Skeletal muscle satellite cell (primary cell): ENCODE measurements around the gene CCR7. TPM values are rescaled to one million over a fixed set of nuclear protein-coding genes. Genes with fewer than 3 reads are reported as not detected.

Experiments
- H3K27me3 ChIP-seq: 2 replicates; pipeline ENCODE4 v1.7.0; 2013; ENCODE audit warnings: low read length; ENCODE audit not compliant: control insufficient read depth, insufficient read depth
- H3K36me3 ChIP-seq: 2 replicates; pipeline ENCODE4 v1.7.0; 2013; ENCODE audit warnings: mild to moderate bottlenecking, control low read depth, low read length; ENCODE audit not compliant: insufficient read depth
- H3K4me1 ChIP-seq: 2 replicates; pipeline ENCODE4 v1.7.0; 2013; ENCODE audit warnings: low read length; ENCODE audit not compliant: control insufficient read depth, insufficient read depth
- H3K4me2 ChIP-seq: 2 replicates; pipeline ENCODE4 v1.7.0; 2013; ENCODE audit warnings: mild to moderate bottlenecking, low read length
- H3K4me3 ChIP-seq: 2 replicates; pipeline ENCODE4 v1.7.0; 2013; ENCODE audit warnings: low read length
- H3K9ac ChIP-seq: 2 replicates; pipeline ENCODE4 v1.7.0; 2013; ENCODE audit warnings: mild to moderate bottlenecking, low read depth, low read length, moderate library complexity
- H3K9me3 ChIP-seq: replicated peaks from 2 replicates; pipeline ENCODE4 v1.7.0; 2013; ENCODE audit warnings: mild to moderate bottlenecking, control low read depth, low read length
- total RNA-seq: library from RNA; depleted of rRNA; stranded (reverse); fragments of >200 nt; gene quantifications from 2 replicates; pipeline ENCODE4 v1.2.3, GENCODE V29; 2012; rRNA removed

The CCR7 gene, protein sequence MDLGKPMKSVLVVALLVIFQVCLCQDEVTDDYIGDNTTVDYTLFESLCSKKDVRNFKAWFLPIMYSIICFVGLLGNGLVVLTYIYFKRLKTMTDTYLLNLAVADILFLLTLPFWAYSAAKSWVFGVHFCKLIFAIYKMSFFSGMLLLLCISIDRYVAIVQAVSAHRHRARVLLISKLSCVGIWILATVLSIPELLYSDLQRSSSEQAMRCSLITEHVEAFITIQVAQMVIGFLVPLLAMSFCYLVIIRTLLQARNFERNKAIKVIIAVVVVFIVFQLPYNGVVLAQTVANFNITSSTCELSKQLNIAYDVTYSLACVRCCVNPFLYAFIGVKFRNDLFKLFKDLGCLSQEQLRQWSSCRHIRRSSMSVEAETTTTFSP
- 0.25 and 0.66 TPM in 2 replicates for total RNA-seq

DNA sequence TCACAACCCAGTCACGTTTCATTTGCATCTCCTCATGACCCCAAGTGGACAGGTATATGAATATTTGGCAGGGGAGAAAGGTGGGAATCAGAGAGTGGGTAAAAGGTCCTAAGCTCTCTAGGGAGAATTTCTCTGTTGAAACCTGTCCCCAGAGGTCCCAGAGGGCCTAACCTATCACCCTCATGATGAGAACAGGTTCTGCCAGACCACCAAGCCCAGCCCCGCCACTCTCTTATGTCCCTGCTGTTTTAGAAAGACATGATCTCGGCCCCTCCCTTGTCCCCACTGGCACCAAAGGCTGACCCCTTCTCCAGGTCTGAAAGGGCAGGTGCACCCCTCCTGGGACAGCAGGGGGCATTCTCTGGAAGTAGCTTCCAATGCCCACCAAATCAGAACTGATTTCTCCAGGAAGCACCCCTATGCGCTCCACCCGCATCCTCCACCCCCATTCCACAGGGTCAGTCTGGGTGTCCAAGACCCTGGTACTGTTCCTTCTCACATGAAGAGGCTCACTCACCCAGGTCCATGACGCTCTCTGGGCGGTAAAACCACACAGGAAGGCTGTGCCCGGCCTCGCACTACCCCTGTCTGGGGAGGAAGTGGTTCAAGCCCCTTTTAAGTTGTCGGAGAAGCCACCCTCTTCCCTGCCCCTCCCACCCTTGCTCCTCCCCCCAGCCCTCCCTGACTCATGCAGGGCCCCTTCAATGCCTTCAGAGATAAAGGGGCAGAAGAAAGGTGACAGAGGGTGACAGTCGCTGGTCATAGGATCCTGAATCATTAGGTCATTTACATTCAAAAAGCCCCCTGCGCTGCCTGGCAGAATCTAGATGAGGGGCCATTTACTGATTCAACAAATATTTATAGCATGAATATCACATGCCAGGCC is at the start of gene CCR7:
Gene CCR7, minus strand, starts transcription at position 590 of the 886 bp plus-strand sequence. Its CDS starts 63 bp downstream, at position 527.
- Histone ChIP-seq H3K4me3 (no peak within 1 kb of the TSS), H3K27me3 (peaks cover 30% of the 10 kb centered on the region), H3K9ac (no peak within 1 kb of the TSS), H3K9me3 (peaks cover 4% of the 10 kb centered on the region), H3K4me1 (peaks cover 10% of the 10 kb centered on the region), H3K4me2 (no peak within 1 kb of the TSS), H3K36me3 (no peaks in the 10 kb centered on the region)

DNA sequence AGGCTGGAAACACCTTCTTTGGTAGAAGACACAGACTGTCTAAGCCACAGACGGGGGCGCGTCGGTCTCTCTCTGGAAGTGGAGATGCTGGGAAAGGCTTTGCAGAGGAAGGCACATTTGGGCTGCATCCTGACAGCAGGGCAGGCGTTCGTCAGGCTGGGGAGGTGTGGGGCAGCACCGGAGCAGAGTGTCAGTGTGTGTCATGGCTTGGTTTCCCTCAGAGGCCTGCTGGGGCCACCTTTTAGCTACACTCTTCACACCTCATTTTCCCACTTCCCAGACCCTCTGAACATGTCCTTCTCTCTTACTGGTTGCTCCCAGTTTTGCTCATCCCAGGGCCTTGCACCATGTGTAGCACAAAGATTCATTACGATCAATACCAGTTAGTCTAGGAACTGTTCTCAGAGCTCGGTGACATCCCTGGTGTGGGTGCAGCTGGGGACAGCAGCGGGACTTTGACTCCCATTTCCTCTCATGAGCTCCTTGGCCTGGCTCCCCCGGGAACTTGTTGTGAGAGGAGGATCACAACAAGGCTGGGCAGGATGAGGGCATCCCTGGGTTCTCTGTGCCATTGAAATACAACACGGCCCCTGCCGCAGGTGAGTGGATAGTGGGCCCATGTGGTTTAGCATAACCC is 49.3 kb upstream of the CCR7 start:
- H3K4me2 ChIP-seq: no peak overlapping the region
- peaks cover 90% of the 10 kb centered on the region for H3K27me3 ChIP-seq
- no peaks in the 10 kb centered on the region for H3K9me3 ChIP-seq
- H3K4me1 ChIP-seq: no peaks in the 10 kb centered on the region
- no peaks in the 10 kb centered on the region for H3K36me3 ChIP-seq
- H3K9ac ChIP-seq: no peak overlapping the region
- H3K4me3 ChIP-seq: no peak overlapping the region

DNA sequence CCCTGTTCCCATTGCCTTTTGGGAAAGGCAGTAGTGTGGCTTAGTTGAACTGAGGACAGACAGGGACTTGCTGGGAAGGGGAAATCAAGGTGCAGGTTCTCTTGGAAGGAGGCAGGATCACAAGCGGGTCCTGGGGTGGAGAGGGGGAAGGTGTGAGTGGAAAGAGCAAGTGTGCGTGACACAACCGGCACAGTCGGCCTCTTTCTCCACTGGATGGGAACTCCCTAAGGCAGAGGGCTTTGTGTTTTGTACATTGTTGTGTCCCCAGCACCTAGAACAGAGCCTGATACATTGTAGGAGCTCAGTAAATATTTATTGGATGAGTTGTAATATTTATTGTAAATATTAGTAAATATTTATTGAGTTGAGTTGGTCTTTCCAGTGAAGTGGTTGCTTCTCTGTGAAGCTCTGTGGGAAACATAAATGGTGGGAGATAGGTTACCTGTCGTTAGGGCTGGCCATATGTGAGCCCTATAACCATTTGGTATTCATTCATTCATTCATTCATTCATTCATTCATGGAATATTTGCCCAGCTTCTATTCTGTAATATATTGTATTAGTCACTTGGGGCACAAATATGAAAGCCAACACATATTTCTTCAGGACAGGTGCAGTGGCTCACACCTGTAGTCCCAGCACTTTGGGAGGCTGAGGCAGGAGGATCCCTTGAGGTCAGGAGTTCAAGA is 48.3 kb upstream of the CCR7 start:
- Histone ChIP-seq H3K4me2 (no peak overlapping the region), H3K9me3 (no peaks in the 10 kb centered on the region), H3K4me1 (no peaks in the 10 kb centered on the region), H3K27me3 (peaks cover 81% of the 10 kb centered on the region), H3K36me3 (no peaks in the 10 kb centered on the region), H3K4me3 (no peak overlapping the region), H3K9ac (no peak overlapping the region)

DNA sequence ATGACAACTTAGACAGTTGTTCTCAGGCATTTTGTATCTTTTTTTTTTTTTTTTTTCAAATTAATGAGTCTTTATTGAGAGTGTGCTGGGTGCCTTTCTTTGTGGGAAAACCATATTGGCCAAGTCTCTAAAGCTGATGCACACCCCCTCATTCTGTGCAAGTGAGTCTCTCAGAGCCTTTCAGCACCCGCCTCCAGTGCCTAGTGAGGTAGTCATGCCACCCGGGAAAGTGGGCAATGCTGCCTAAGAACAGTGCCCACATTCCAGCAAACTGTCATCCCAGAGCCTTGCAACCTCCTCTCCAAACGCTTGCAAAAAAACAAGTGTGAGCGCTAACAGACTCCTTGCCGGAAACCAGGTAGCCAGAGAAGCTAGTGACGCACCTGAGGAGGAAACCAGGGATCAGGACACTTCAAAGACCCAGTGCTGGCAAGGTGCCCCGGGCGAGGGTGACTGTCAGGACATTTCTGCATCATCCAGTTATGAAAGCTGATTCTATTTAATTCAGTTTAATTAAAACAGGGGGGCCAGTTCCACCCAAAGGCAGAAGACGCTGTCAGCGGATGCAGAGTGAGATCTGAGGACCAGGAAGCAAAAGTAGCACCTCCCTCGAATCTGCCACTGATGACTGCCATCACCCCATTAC is 47.5 kb upstream of the CCR7 start:
- H3K4me2 ChIP-seq: no peak overlapping the region
- H3K27me3 ChIP-seq: peaks cover 79% of the 10 kb centered on the region
- no peaks in the 10 kb centered on the region for H3K4me1 ChIP-seq
- no peak overlapping the region for H3K4me3 ChIP-seq
- H3K9ac ChIP-seq: no peak overlapping the region
- H3K36me3 ChIP-seq: no peaks in the 10 kb centered on the region
- H3K9me3 ChIP-seq: no peaks in the 10 kb centered on the region

DNA sequence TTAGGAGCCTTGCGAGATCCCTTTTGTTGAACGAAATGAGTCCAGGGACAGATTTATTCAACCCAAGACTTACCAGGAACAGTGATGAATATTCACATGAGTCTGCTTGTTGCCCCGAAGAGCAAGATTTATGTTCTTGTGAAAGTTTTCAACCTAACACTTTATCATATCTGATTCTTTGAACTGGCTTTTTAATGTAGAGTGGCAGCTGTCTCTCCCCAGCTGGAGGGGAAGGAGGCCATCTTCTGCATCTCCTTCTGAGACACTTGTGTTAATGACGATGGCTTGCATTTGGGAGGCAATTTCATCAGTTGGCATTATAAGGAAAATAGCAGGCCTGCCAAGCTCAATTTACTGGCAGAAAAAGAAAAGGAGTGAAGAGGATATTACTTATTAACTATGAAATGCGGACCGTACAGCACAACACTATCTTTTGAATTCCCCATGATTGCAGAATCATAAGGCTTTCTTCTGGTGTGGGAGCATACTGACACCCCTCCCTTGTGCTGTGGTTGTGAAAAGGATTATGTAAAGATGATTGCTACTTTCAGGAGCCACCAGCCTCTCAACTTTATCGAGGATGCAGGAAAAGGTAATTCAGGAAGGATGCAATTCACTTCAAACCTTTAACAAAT is 46.7 kb upstream of the CCR7 start:
- peaks cover 79% of the 10 kb centered on the region for H3K27me3 ChIP-seq
- H3K36me3 ChIP-seq: no peaks in the 10 kb centered on the region
- no peak overlapping the region for H3K9ac ChIP-seq
- no peaks in the 10 kb centered on the region for H3K9me3 ChIP-seq
- H3K4me1 ChIP-seq: no peaks in the 10 kb centered on the region
- no peak overlapping the region for H3K4me3 ChIP-seq
- H3K4me2 ChIP-seq: no peak overlapping the region

DNA sequence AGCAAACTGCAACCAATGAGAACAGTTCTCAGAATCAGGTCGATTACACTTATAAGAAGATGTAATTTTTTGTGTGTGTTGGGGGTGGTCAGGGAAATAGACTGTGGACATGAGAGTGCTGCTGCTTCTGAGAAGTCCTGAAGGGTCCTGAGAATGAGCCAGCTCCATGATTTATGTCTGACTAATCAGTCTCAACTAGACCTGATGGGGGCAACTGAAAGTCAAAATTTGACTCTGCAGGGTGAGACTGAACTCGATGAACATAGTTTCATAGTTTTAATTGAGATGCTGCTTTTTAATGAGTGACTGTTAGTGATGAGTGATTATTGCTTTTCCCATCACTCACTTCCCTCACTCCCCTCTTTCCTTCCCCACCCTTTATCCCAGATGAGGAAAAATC is 45.1 kb upstream of the CCR7 start:
- Histone ChIP-seq H3K9me3 (no peaks in the 10 kb centered on the region), H3K4me3 (no peak overlapping the region), H3K27me3 (peaks cover 79% of the 10 kb centered on the region), H3K4me1 (no peaks in the 10 kb centered on the region), H3K9ac (no peak overlapping the region), H3K4me2 (no peak overlapping the region), H3K36me3 (no peaks in the 10 kb centered on the region)

GRCh38 chr17:40608061-40608581 is 42.8 kb upstream of the CCR7 start:
- no peak overlapping the region for H3K9ac ChIP-seq
- H3K27me3 ChIP-seq: peaks cover 69% of the 10 kb centered on the region
- H3K4me2 ChIP-seq: no peak overlapping the region
- no peaks in the 10 kb centered on the region for H3K9me3 ChIP-seq
- no peak overlapping the region for H3K4me3 ChIP-seq
- no peaks in the 10 kb centered on the region for H3K36me3 ChIP-seq
- no peaks in the 10 kb centered on the region for H3K4me1 ChIP-seq

- Histone ChIP-seq H3K4me3 (no peak overlapping the region), H3K4me1 (no peaks in the 10 kb centered on the region)
Observed at GRCh38 chr17:40607641-40608040, 42.4 kb upstream of the CCR7 start.

GRCh38 chr17:40606548-40607353 is 41.5 kb upstream of the CCR7 start:
- Histone ChIP-seq H3K4me1 (no peaks in the 10 kb centered on the region), H3K9ac (no peak overlapping the region), H3K36me3 (no peaks in the 10 kb centered on the region), H3K27me3 (peaks cover 61% of the 10 kb centered on the region), H3K4me3 (no peak overlapping the region), H3K4me2 (no peak overlapping the region), H3K9me3 (no peaks in the 10 kb centered on the region)

More at GRCh38 chr17:40607641-40608040, 42.4 kb upstream of the CCR7 start:
- no peak overlapping the region for H3K9ac ChIP-seq
- no peaks in the 10 kb centered on the region for H3K9me3 ChIP-seq
- H3K4me2 ChIP-seq: no peak overlapping the region
- H3K27me3 ChIP-seq: peaks cover 67% of the 10 kb centered on the region
- H3K36me3 ChIP-seq: no peaks in the 10 kb centered on the region

DNA sequence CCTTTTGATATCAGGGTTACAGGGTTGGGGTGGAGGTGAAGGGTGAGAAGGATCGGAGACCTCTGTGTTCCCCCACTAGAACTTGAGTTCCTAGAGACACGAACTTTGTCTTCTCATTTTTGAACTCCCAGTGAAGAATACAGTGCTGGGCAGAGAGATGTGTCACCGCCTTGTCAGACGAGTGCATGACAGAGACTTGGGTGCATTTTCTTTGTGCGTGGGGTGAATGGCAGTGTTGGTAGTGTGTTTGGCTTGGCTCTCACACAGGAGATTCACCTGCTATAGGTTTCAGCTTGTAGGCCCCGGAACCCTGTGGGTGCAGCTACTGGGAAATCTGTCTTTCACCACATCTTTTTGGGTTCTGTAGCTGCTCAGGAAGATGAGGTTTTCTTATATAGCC is 40.0 kb upstream of the CCR7 start:
- H3K27me3 ChIP-seq: peaks cover 57% of the 10 kb centered on the region
- H3K4me2 ChIP-seq: no peak overlapping the region
- no peak overlapping the region for H3K4me3 ChIP-seq
- H3K9ac ChIP-seq: no peak overlapping the region
- no peaks in the 10 kb centered on the region for H3K4me1 ChIP-seq
- H3K36me3 ChIP-seq: no peaks in the 10 kb centered on the region
- no peaks in the 10 kb centered on the region for H3K9me3 ChIP-seq
